HEK293 (cell line): ENCODE data around the gene SHMT2.

Experiments used
- CTCF ChIP-seq: fragments of 450-650 bp; formaldehyde crosslinking; IDR thresholded peaks from 2 replicates; pipeline ENCODE4 v1.5.1; 2016; ENCODE audit warnings: missing biosample characterization, missing genetic modification characterization
- EGR2 ChIP-seq: fragments of 450-650 bp; formaldehyde crosslinking; IDR thresholded peaks from 2 replicates; pipeline ENCODE4 v1.5.1; 2016; ENCODE audit warnings: low read depth, missing biosample characterization, missing genetic modification characterization
- GLI2 ChIP-seq: fragments of 450-650 bp; formaldehyde crosslinking; IDR thresholded peaks from 2 replicates; pipeline ENCODE4; 2017; ENCODE audit warnings: missing biosample characterization, missing genetic modification characterization, low read depth, borderline replicate concordance
- GLI4 ChIP-seq: fragments of 450-650 bp; formaldehyde crosslinking; IDR thresholded peaks from 2 replicates; pipeline ENCODE4 v1.5.1; 2016; ENCODE audit warnings: missing biosample characterization, missing genetic modification characterization
- HOXD13 ChIP-seq: sonication (generic); formaldehyde crosslinking; IDR thresholded peaks from 2 replicates; pipeline ENCODE4 v1.8.0; 2022; ENCODE audit warnings: missing genetic modification reagents, borderline replicate concordance
- KLF1 ChIP-seq: fragments of 450-650 bp; formaldehyde crosslinking; IDR thresholded peaks from 2 replicates; pipeline ENCODE4 v1.5.1; 2016; ENCODE audit warnings: missing biosample characterization, missing genetic modification characterization
- SCRT1 ChIP-seq: fragments of 450-650 bp; formaldehyde crosslinking; IDR thresholded peaks from 2 replicates; pipeline ENCODE4 v1.5.1; 2016; ENCODE audit warnings: missing biosample characterization, missing genetic modification characterization, borderline replicate concordance
- ZBTB11 ChIP-seq: fragments of 450-650 bp; formaldehyde crosslinking; conservative IDR thresholded peaks from 2 replicates; pipeline ENCODE4 v1.5.1; 2016; ENCODE audit warnings: low read depth, missing biosample characterization, missing genetic modification characterization
- ZBTB21 ChIP-seq: fragments of 450-650 bp; formaldehyde crosslinking; IDR thresholded peaks from 2 replicates; pipeline ENCODE4 v1.5.1; 2017; ENCODE audit warnings: missing biosample characterization, missing genetic modification characterization
- ZBTB8A ChIP-seq: fragments of 450-650 bp; formaldehyde crosslinking; IDR thresholded peaks from 2 replicates; pipeline ENCODE4 v1.5.1; 2016; ENCODE audit warnings: missing biosample characterization, missing genetic modification characterization
- ZFP37 ChIP-seq: fragments of 450-650 bp; formaldehyde crosslinking; IDR thresholded peaks from 2 replicates; pipeline ENCODE4 v1.5.1; 2016; ENCODE audit warnings: missing biosample characterization, missing genetic modification characterization
- ZFP69B ChIP-seq: fragments of 450-650 bp; formaldehyde crosslinking; IDR thresholded peaks from 2 replicates; pipeline ENCODE4 v1.5.1; 2016; ENCODE audit warnings: missing biosample characterization, missing genetic modification characterization
- ZNF169 ChIP-seq: fragments of 450-650 bp; formaldehyde crosslinking; IDR thresholded peaks from 2 replicates; pipeline ENCODE4 v1.5.1; 2016; ENCODE audit warnings: missing biosample characterization, missing genetic modification characterization
- ZNF214 ChIP-seq: fragments of 450-650 bp; formaldehyde crosslinking; IDR thresholded peaks from 2 replicates; pipeline ENCODE4 v1.5.1; 2017; ENCODE audit warnings: missing biosample characterization, mild to moderate bottlenecking, missing genetic modification characterization, borderline replicate concordance
- ZNF23 ChIP-seq: fragments of 450-650 bp; formaldehyde crosslinking; IDR thresholded peaks from 2 replicates; pipeline ENCODE4 v1.5.1; 2016; ENCODE audit warnings: missing biosample characterization, missing genetic modification characterization, borderline replicate concordance
- ZNF324 ChIP-seq: fragments of 450-650 bp; formaldehyde crosslinking; IDR thresholded peaks from 2 replicates; pipeline ENCODE4 v1.5.1; 2016; ENCODE audit warnings: missing biosample characterization, missing genetic modification characterization
- ZNF354C ChIP-seq: fragments of 450-650 bp; formaldehyde crosslinking; IDR thresholded peaks from 2 replicates; pipeline ENCODE4 v1.5.1; 2016; ENCODE audit warnings: missing biosample characterization, missing genetic modification characterization, low read depth, borderline replicate concordance
- ZNF426 ChIP-seq: fragments of 450-650 bp; formaldehyde crosslinking; IDR thresholded peaks from 2 replicates; pipeline ENCODE4 v1.5.1; 2017; ENCODE audit warnings: missing biosample characterization, missing genetic modification characterization, mild to moderate bottlenecking, inconsistent platforms, moderate library complexity
- ZNF473 ChIP-seq: fragments of 450-650 bp; formaldehyde crosslinking; IDR thresholded peaks from 2 replicates; pipeline ENCODE4 v1.5.1; 2017; ENCODE audit warnings: missing biosample characterization, missing genetic modification characterization
- ZNF530 ChIP-seq: fragments of 450-650 bp; formaldehyde crosslinking; IDR thresholded peaks from 2 replicates; pipeline ENCODE4 v1.5.1; 2016; ENCODE audit warnings: low read depth, missing biosample characterization, missing genetic modification characterization
- ZNF558 ChIP-seq: fragments of 450-650 bp; formaldehyde crosslinking; IDR thresholded peaks from 2 replicates; pipeline ENCODE4 v1.5.1; 2016; ENCODE audit warnings: missing biosample characterization, missing genetic modification characterization
- ZNF623 ChIP-seq: fragments of 450-650 bp; formaldehyde crosslinking; IDR thresholded peaks from 2 replicates; pipeline ENCODE4 v1.5.1; 2016; ENCODE audit warnings: missing biosample characterization, missing genetic modification characterization
- ZSCAN23 ChIP-seq: fragments of 450-650 bp; formaldehyde crosslinking; IDR thresholded peaks from 2 replicates; pipeline ENCODE4 v1.5.1; 2016; ENCODE audit warnings: missing biosample characterization, missing genetic modification characterization
- TF ChIP-seq, protein P1 (sequence below): fragments of 450-650 bp; IDR thresholded peaks from 2 replicates; pipeline ENCODE4 v1.5.1; 2018; ENCODE audit warnings: missing biosample characterization, mild to moderate bottlenecking, missing genetic modification characterization
- TF ChIP-seq, protein P2 (sequence below): fragments of 450-650 bp; formaldehyde crosslinking; IDR thresholded peaks from 2 replicates; pipeline ENCODE4 v1.5.1; 2016; ENCODE audit warnings: missing biosample characterization, missing genetic modification characterization
- TF ChIP-seq, protein P3 (sequence below): fragments of 450-650 bp; formaldehyde crosslinking; IDR thresholded peaks from 2 replicates; pipeline ENCODE4 v1.5.1; 2016; ENCODE audit warnings: missing biosample characterization, missing genetic modification characterization
- TF ChIP-seq, protein P4 (sequence below): fragments of 450-650 bp; formaldehyde crosslinking; IDR thresholded peaks from 2 replicates; pipeline ENCODE4 v1.5.1; 2016; ENCODE audit warnings: missing biosample characterization, missing genetic modification characterization, low read depth

SHMT2 gene

GRCh38 chr12:57229634-57230380, at the start of gene SHMT2 (continued):
- no peak; the same call in none of the 2 replicates for TF ChIP-seq ZBTB11 (tag by site-specific recombination)
- TF ChIP-seq ZNF558 (tag by site-specific recombination) = 0 out of 2 replicates have a peak, but pooled peaks have one; percentile 63
- no peak for TF ChIP-seq GLI4 (tag by site-specific recombination)
- no peak for TF ChIP-seq ZNF169 (tag by site-specific recombination)
- no peak for TF ChIP-seq GLI2 (tag by site-specific recombination)
- TF ChIP-seq, protein P1, sequence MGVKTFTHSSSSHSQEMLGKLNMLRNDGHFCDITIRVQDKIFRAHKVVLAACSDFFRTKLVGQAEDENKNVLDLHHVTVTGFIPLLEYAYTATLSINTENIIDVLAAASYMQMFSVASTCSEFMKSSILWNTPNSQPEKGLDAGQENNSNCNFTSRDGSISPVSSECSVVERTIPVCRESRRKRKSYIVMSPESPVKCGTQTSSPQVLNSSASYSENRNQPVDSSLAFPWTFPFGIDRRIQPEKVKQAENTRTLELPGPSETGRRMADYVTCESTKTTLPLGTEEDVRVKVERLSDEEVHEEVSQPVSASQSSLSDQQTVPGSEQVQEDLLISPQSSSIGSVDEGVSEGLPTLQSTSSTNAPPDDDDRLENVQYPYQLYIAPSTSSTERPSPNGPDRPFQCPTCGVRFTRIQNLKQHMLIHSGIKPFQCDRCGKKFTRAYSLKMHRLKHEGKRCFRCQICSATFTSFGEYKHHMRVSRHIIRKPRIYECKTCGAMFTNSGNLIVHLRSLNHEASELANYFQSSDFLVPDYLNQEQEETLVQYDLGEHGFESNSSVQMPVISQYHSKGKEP (tag by site-specific recombination) = no peak; the same call in 1 of the 2 replicates
- peak; percentile 95 for TF ChIP-seq HOXD13
- TF ChIP-seq ZNF426 (tag by site-specific recombination) = no peak
- TF ChIP-seq KLF1 (tag by site-specific recombination) = peak; percentile 19
- no peak for TF ChIP-seq ZNF214 (tag by site-specific recombination)
- TF ChIP-seq, protein P2, sequence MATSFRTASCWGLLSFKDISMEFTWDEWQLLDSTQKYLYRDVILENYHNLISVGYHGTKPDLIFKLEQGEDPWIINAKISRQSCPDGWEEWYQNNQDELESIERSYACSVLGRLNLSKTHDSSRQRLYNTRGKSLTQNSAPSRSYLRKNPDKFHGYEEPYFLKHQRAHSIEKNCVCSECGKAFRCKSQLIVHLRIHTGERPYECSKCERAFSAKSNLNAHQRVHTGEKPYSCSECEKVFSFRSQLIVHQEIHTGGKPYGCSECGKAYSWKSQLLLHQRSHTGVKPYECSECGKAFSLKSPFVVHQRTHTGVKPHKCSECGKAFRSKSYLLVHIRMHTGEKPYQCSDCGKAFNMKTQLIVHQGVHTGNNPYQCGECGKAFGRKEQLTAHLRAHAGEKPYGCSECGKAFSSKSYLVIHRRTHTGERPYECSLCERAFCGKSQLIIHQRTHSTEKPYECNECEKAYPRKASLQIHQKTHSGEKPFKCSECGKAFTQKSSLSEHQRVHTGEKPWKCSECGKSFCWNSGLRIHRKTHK (tag by site-specific recombination) = no peak
- peak; percentile 26; the same call in 1 of the 2 replicates for TF ChIP-seq ZFP37 (tag by site-specific recombination)
- TF ChIP-seq ZNF473 (tag by site-specific recombination) = no peak
- peak; percentile 84; the same call in 1 of the 2 replicates for TF ChIP-seq ZNF324 (tag by site-specific recombination)
- TF ChIP-seq ZNF354C (tag by site-specific recombination) = no peak
- peak; percentile 55; the same call in 1 of the 2 replicates for TF ChIP-seq ZFP69B
- no peak for TF ChIP-seq SCRT1
- TF ChIP-seq ZBTB21 (tag by site-specific recombination) = 0 out of 2 replicates have a peak, but pooled peaks have one; percentile 9
- TF ChIP-seq EGR2 = peak; percentile 97
- no peak for TF ChIP-seq ZNF23 (tag by site-specific recombination)
- TF ChIP-seq ZSCAN23 (tag by site-specific recombination) = no peak
- TF ChIP-seq, protein P3, sequence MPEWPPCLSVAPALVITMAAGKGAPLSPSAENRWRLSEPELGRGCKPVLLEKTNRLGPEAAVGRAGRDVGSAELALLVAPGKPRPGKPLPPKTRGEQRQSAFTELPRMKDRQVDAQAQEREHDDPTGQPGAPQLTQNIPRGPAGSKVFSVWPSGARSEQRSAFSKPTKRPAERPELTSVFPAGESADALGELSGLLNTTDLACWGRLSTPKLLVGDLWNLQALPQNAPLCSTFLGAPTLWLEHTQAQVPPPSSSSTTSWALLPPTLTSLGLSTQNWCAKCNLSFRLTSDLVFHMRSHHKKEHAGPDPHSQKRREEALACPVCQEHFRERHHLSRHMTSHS = 0 out of 2 replicates have a peak, but pooled peaks have one; percentile 45
- TF ChIP-seq ZNF530 (tag by site-specific recombination) = no peak
- peak; percentile 47 for TF ChIP-seq ZBTB8A
- no peak for TF ChIP-seq CTCF (tag by site-specific recombination)
- TF ChIP-seq, protein P4, sequence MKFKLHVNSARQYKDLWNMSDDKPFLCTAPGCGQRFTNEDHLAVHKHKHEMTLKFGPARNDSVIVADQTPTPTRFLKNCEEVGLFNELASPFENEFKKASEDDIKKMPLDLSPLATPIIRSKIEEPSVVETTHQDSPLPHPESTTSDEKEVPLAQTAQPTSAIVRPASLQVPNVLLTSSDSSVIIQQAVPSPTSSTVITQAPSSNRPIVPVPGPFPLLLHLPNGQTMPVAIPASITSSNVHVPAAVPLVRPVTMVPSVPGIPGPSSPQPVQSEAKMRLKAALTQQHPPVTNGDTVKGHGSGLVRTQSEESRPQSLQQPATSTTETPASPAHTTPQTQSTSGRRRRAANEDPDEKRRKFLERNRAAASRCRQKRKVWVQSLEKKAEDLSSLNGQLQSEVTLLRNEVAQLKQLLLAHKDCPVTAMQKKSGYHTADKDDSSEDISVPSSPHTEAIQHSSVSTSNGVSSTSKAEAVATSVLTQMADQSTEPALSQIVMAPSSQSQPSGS (tag by site-specific recombination) = peak; percentile 53
- no peak for TF ChIP-seq ZNF623 (tag by site-specific recombination)
